ENCODE results near the gene TBX15.

- TF ChIP-seq ATF1 (CRISPR knock-in tag; IDR thresholded peaks at IDR 0.05) (no peak), ATF1 (tag; IDR thresholded peaks at IDR 0.05) (no peak), RBM22 (IDR thresholded peaks at IDR 0.05; ENCODE audit: low read depth, low read length, poor library complexity, severe bottlenecking) (no peak)
Observed at GRCh38 chr1:118984086-118984721, 3.9 kb downstream of the TBX15 start.
